Kidney (tissue), 14 donors: ENCODE results near the gene RGS6. TPM values are rescaled to one million over a fixed set of nuclear protein-coding genes. Genes with fewer than 3 reads are reported as not detected.

Source experiments
- DNase-seq, 5 donors: peaks; one replicate each; pipeline ENCODE4 v3.0.0-alpha.2; 2013 to 2020
- FAIRE-seq: peaks from 2 replicates; lab custom pipeline; 2012; peaks lifted over from hg19 to GRCh38; lab: Jason Lieb, UNC
- H3K27ac ChIP-seq, 2 donors: one replicate each; pipeline ENCODE4 v1.7.0; 2013; ENCODE audit warnings: low read depth in 2 of 2, low read length in 2 of 2, inconsistent platforms in 1 of 2
- H3K27me3 ChIP-seq: one replicate; pipeline ENCODE4 v1.7.1; 2013; ENCODE audit warnings: low read length, inconsistent platforms; ENCODE audit not compliant: control insufficient read depth, insufficient read depth
- H3K36me3 ChIP-seq, 3 donors: one replicate each; pipeline versions ENCODE4 v1.7.0 to v1.7.1; 2013; ENCODE audit warnings: low read length in 3 of 3, control low read depth in 1 of 3, inconsistent platforms in 1 of 3; ENCODE audit not compliant: insufficient read depth in 3 of 3, control insufficient read depth in 2 of 3
- H3K4me1 ChIP-seq, 3 donors: one replicate each; pipeline versions ENCODE4 v1.7.0 to v1.7.1; 2013; ENCODE audit warnings: low read length in 3 of 3, inconsistent platforms in 1 of 3, low read depth in 1 of 3; ENCODE audit not compliant: control insufficient read depth in 2 of 3, insufficient read depth in 2 of 3
- H3K4me3 ChIP-seq, 3 donors: one replicate each; pipeline versions ENCODE4 v1.7.0 to v1.8.1; 2013; ENCODE audit warnings: low read length in 3 of 3, control low read depth in 1 of 3, inconsistent platforms in 1 of 3
- H3K9ac ChIP-seq, 3 donors: one replicate each; pipeline versions ENCODE4 v1.7.0 to v1.7.1; 2013; ENCODE audit warnings: low read length in 3 of 3, control low read depth in 1 of 3, inconsistent platforms in 1 of 3
- H3K9me3 ChIP-seq, 3 donors: one replicate each; pipeline versions ENCODE4 v1.7.0 to v1.7.1; 2013; ENCODE audit warnings: low read length in 3 of 3, control low read depth in 1 of 3, inconsistent platforms in 1 of 3; ENCODE audit not compliant: control insufficient read depth in 2 of 3, insufficient read depth in 1 of 3
- CTCF ChIP-seq: IDR thresholded peaks from 3 replicates; pipeline ENCODE4 v1.5.1; 2012; ENCODE audit warnings: mild to moderate bottlenecking, moderate library complexity, borderline replicate concordance; ENCODE audit not compliant: insufficient read depth; ENCODE audit errors: extremely low read depth
- intact Hi-C: fragments of 100-400 bp; cut with DNase I; formaldehyde crosslinking; loops from one replicate; pipeline ENCODE4 v1.11.1; 2022
- microRNA-seq: library from miRNA; unstranded; fragments of <30 nt; microRNA quantifications from one replicate; pipeline ENCODE4 v1.2.0, GENCODE V29; 2020
- polyA plus RNA-seq: library from polyadenylated mRNA; stranded (reverse); fragments of 350-450 nt; fragmentation: Illumina TruSeq; extraction: RNeasy Lipid Tissue Mini Kit (QIAGEN cat#74804); gene quantifications from one replicate; pipeline ENCODE4 v1.2.3, GENCODE V29; 2014; ENCODE audit warnings: low read depth, low replicate concordance; ENCODE audit not compliant: insufficient read depth
- total RNA-seq: library from RNA; stranded (reverse); fragmentation: NEBNext Ultra II Directional; extraction: Animal tissue kit (Norgen Biotek cat#: 25700); gene quantifications from one replicate; pipeline ENCODE4 v1.2.1, GENCODE V29; 2021
- donor health status: control.
- donor health status: control.
- donor health status: control.
- donor health status: control.
- donor health status: control.
- donor health status: DM: yes; HTN: yes; CAD: no.
- donor health status: Normal renal cell carcinoma (clear cell type).

Gene RGS6
- total and polyA plus RNA-seq, 2 donors from 2014 or later = 1.1 to 1.4 TPM

GRCh38 chr14:72615451-72616121 lies 683.4 kb downstream of the RGS6 start:
- Histone ChIP-seq H3K27ac (no peak overlapping the region), H3K9ac (no peak overlapping the region)

More at GRCh38 chr14:72615451-72616121, 683.4 kb downstream of the RGS6 start:
- Histone ChIP-seq H3K27me3 (no peaks in the 10 kb centered on the region), H3K36me3 (no peaks in the 10 kb centered on the region), H3K4me1 (peaks cover 6 to 8% (median 7%) of the 10 kb centered on the region in 3 donors), H3K4me3 (no peak overlapping the region), H3K9me3 (no peaks in the 10 kb centered on the region)
- no peak for FAIRE-seq
- intact Hi-C loops = no loop called here
- peak; percentile 55 to 93 (median 76) for DNase-seq
- TF ChIP-seq CTCF = no peak

Small RNAs within 50 kb of the gene (microRNA-seq; reads per million reads assigned to microRNA genes)
- not detected for gene MIR7843
